ENCODE measurements around the gene SLC6A12.
"Not testable (repeated sequence)": the region's sequence is repeated elsewhere in the genome, so short reads cannot be mapped to it uniquely, and the experiment has no call there.

SLC6A12 gene

GRCh38 chr12:195156-195555 is 18.8 kb downstream of the SLC6A12 start:
- DNase-seq, result no peak

- no peak for DNase-seq
Measured at GRCh38 chr12:194276-194675, 19.7 kb downstream of the SLC6A12 start.

GRCh38 chr12:193261-193660 is 20.7 kb downstream of the SLC6A12 start:
- no peak for DNase-seq

GRCh38 chr12:191541-191940 is 22.4 kb downstream of the SLC6A12 start:
- no peak for DNase-seq

GRCh38 chr12:190881-191280 is 23.1 kb downstream of the SLC6A12 start:
- no peak for DNase-seq

- DNase-seq, result no peak
Measured at GRCh38 chr12:189622-189962, 24.4 kb downstream of the SLC6A12 start.

GRCh38 chr12:188910-189621 is 24.9 kb downstream of the SLC6A12 start:
- DNase-seq, result peak; percentile 64

GRCh38 chr12:187986-188909 is 25.7 kb downstream of the SLC6A12 start:
- not testable (repeated sequence) for DNase-seq

- DNase-seq, result no peak
Measured at GRCh38 chr12:186006-186625, 27.8 kb downstream of the SLC6A12 start.

GRCh38 chr12:185576-185955 is 28.4 kb downstream of the SLC6A12 start:
- DNase-seq, result no peak

- no peak for DNase-seq
Measured at GRCh38 chr12:184811-185575, 29.0 kb downstream of the SLC6A12 start.

- DNase-seq, result peak; percentile 81
Measured at GRCh38 chr12:182381-182892, 31.5 kb downstream of the SLC6A12 start.

GRCh38 chr12:181921-182320 is 32.0 kb downstream of the SLC6A12 start:
- DNase-seq, result no peak

- DNase-seq, result no peak
Measured at GRCh38 chr12:180445-180844, 33.5 kb downstream of the SLC6A12 start.

GRCh38 chr12:179885-180284 is 34.1 kb downstream of the SLC6A12 start:
- DNase-seq, result no peak

GRCh38 chr12:179131-179884 is 34.6 kb downstream of the SLC6A12 start:
- DNase-seq, result no peak

GRCh38 chr12:178829-179109 is 35.2 kb downstream of the SLC6A12 start:
- DNase-seq, result no peak

- DNase-seq, result no peak
Measured at GRCh38 chr12:177980-178828, 35.8 kb downstream of the SLC6A12 start.

GRCh38 chr12:177336-177979 is 36.5 kb downstream of the SLC6A12 start:
- no peak for DNase-seq

- peak; percentile 51 for DNase-seq
Measured at GRCh38 chr12:176321-177181, 37.4 kb downstream of the SLC6A12 start.

Measured in EL (cell line).